Cardiac septum (tissue), 1 donor: ENCODE data around the gene KLHL18. TPM values are rescaled to one million over a fixed set of nuclear protein-coding genes. Genes with fewer than 3 reads are reported as not detected.
"Not testable (repeated sequence)": the region's sequence is repeated elsewhere in the genome, so short reads cannot be mapped to it uniquely, and the experiment has no call there.

Experiments
- DNase-seq: peaks from one replicate; pipeline ENCODE4 v3.0.0-alpha.2; 2020; ENCODE audit warnings: low spot score
- intact Hi-C: fragments of 100-400 bp; cut with DNase I; formaldehyde crosslinking; loops from one replicate; pipeline ENCODE4 v1.14.0; 2022
- total RNA-seq: library from RNA; stranded (reverse); fragmentation: NEBNext Ultra II Directional; extraction: Animal tissue kit (Norgen Biotek cat#: 25700); gene quantifications from one replicate; pipeline ENCODE4 v1.2.1, GENCODE V29; 2021
- donor health status: DM: no; HTN: no; CAD: no.

KLHL18 gene
- total RNA-seq, 1 donor from 2014 or later = 47.6 TPM

DNA sequence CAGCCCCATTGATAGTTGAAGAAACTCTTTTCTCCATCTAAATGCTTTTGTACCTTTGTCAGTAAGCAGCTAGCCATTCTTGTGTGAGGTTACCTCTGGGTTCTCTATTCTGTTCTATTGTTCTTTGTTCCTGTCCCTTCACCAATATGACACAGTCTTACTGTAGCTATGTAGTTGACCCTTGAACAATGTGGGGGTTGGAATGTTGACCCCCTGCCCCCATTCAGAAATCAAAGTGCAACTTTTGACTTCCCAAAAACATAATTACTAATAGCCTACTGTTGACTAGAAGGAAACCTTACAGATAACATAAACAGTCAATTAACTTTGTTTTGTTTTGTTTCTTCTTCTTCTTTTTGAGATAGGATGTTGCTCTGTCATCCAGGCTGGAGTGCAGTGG is 18.7 kb downstream of the KLHL18 start:
- intact Hi-C loops = no loop called here
- no peak for DNase-seq

GRCh38 chr3:47306022-47306421 is 23.3 kb downstream of the KLHL18 start:
- DNase-seq = no peak
- intact Hi-C loops = no loop called here

GRCh38 chr3:47309231-47309630 is 26.5 kb downstream of the KLHL18 start:
- DNase-seq, intact Hi-C loops: not testable (repeated sequence)

GRCh38 chr3:47310391-47310790 is 27.6 kb downstream of the KLHL18 start:
- intact Hi-C loops = no loop called here
- DNase-seq = no peak

DNA sequence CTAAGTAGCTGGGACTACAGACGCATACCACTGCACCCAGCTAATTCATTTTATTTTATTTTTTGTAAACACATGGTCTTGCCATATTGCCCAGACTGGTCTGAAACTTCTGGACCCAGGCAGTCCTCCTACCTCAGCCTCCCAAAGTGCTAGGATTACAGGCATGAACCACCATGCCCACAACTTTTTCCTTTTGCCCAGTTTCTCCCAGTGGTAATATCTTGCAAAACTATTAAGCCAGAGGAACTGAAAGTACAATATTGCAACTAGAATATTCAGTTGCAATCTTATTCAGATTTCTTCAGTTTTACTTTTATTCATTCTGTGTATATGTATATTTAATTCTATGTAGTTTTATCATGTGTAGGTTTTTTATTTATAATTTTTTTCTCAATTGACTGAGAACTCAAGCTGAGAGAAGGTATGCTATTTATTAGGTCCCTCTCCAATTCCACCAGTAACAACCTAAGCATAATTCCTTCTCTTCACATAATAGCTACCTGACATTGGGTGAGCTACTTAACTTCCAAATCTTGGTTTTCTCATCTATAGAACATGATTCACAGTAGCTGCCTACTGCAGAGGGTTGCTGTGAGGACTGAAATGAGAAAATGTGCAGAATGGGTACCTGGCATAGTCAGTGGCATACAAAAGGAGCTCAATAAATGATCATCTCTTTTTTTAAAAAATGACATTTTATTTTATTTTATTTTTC is 30.8 kb downstream of the KLHL18 start:
- no peak for DNase-seq
- intact Hi-C loops = loop anchor here (2.0 kb wide), 1 partner anchor 31 kb away; the partner anchor contains the start of genes KIF9 and KLHL18

- DNase-seq = no peak
- intact Hi-C loops = loop anchor here (2.0 kb wide), 1 partner anchor 31 kb away; the partner anchor contains the start of genes KIF9 and KLHL18
These were observed 31.5 kb downstream of the KLHL18 start for GRCh38 chr3:47314056-47314764.

DNA sequence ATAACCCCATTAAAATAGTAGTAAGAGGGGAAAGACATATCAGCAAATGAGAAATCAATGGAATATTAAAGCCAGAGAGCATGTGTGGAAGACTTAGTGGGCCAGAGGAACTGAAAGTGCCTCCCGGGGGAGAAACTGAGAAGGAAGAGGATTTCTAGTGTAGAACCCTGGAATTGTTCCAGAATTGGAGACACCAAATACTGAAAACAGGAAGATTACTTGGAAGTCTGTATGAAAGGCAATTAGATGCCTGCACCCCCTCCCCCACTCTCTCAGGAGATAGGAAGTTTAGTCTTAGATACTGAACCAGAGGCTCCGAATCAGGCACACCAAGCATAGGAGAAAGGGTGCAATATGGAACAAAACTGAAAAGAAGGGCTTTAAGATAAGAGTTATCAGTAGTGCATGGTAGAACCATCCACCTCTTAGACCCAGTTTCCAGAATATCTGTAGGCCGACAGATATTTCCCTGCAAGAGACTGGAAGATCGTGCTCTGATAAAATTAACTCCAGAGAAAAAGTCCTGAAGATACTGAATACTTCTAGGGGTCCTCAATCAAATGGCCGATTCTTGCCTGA is 32.4 kb downstream of the KLHL18 start:
- DNase-seq = no peak
- intact Hi-C loops = loop anchor here (2.0 kb wide), 1 partner anchor 32 kb away; the partner anchor contains the start of genes KIF9 and KLHL18

DNA sequence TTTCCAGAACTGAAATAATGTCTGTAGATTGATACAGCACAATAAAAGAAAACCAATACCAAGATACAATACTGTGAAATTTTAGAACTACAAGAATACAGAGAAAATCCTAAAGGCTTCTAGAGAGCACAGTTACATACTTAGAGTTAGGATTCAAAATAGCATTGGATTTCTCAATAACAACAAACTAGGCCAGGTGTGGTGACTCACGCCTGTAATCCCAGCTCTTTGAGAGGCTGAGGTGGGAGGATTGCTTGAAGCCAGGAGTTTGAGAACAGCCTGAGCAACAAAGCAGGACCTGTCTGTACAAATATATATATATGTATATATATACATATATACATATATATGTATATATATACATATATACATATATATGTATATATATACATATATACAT is 33.4 kb downstream of the KLHL18 start:
- DNase-seq, intact Hi-C loops: not testable (repeated sequence)

- intact Hi-C loops = no loop called here
- peak; percentile 70 for DNase-seq
These were observed 36.2 kb downstream of the KLHL18 start for GRCh38 chr3:47318916-47319315.

GRCh38 chr3:47319956-47320355 is 37.2 kb downstream of the KLHL18 start:
- intact Hi-C loops = no loop called here
- no peak for DNase-seq

GRCh38 chr3:47323431-47324277 is 40.9 kb downstream of the KLHL18 start:
- no peak for DNase-seq
- intact Hi-C loops = loop anchor here (2.0 kb wide), 2 partner anchors 41 to 73 kb away; partner anchors contain the start of genes KIF9 and KLHL18

- intact Hi-C loops = loop anchor here (2.0 kb wide), 1 partner anchor 74 kb away; no protein-coding TSS in a partner anchor
- no peak for DNase-seq
These were observed 41.6 kb downstream of the KLHL18 start for GRCh38 chr3:47324278-47324865.

- intact Hi-C loops = no loop called here
- no peak for DNase-seq
These were observed 51.2 kb downstream of the KLHL18 start for GRCh38 chr3:47333907-47334306.

DNA sequence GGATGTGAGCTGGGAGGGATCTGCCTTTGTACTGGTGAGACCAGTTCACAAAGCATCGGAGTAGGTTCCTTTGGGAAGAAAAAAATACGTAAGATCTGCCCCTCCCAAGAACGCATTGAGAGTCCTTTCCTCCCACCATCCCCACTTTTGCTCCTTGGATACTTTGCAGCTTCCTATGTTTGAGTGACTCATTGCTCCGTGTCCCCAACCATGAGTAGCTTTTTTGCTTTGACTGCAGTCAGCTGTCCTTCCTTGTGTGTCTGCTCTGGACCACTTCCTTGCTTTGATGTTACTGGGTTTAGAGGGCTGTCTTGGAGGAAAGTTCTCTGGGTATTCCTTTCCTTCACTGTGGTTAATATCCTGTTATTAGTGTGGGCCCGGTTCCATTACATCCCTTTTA is 54.9 kb downstream of the KLHL18 start:
- intact Hi-C loops = no loop called here

DNA sequence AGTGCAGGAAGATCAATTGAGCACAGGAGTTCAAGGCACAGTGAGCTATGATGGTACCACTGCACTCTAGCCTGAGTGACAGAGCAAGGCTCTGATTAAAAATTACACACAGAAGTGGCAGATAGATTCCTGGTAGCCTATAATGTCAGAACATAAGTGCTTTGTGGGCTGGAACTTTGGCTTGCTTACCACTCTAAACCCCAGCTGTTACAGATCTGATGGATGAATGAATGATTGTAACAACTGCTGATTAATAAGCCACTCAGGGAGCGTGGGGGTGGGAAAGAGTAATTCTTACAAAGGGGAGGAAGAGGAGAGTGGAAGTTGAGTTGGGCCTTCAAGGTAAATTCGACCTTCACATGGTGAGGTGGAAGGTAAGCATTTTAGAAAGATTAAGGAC is 57.2 kb downstream of the KLHL18 start:
- intact Hi-C loops = no loop called here
- DNase-seq = peak; percentile 19

More for the DNA sequence above, 54.9 kb downstream of the KLHL18 start:
- DNase-seq = peak; percentile 38

DNA sequence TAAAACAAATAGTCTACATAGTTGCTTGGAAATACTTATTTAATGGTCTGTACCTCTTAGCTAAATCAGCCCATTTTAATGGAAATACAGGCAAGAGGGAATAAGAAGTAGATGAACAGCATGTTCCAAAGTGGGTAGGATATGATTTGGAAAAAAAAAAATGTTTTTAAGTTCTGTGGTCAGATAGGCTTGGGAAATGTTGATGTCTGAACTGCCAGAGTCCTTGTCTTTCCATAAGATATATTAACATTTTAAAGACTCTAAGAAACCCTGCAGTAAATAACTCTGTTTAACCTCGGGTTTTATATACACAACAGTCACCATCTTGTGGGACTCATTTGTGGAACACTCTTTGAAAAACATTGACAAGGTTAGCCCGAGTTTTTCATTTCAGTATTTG is 58.1 kb downstream of the KLHL18 start:
- intact Hi-C loops = no loop called here
- DNase-seq = no peak

DNA sequence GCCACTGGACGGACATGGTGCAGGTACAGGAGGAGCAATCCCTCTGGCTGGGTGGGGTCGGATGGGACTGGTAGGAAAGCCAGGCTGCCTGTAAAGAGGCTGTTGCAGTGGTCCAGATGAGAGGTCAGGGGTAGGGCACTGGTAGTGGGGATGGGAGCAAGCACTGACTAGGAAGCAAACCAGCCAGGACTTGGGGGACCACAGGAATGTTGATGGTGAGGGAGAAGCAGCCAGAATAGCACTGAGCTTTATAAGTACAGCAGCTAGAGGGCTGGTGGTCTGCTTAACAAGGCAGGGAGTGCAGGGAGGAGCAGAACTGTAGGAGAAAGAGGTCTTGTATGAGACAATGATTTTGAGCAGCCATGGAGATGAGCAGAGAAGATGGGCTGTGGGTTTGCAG is 59.4 kb downstream of the KLHL18 start:
- peak; percentile 41 for DNase-seq
- intact Hi-C loops = no loop called here

GRCh38 chr3:47342812-47343211 is 60.1 kb downstream of the KLHL18 start:
- intact Hi-C loops = no loop called here
- no peak for DNase-seq

GRCh38 chr3:47343471-47343971 is 60.8 kb downstream of the KLHL18 start:
- DNase-seq = no peak
- intact Hi-C loops = no loop called here
